Naive thymus-derived CD8-positive, alpha-beta T cell (primary cell): ENCODE results near the gene B9D2. TPM values are rescaled to one million over a fixed set of nuclear protein-coding genes. Genes with fewer than 3 reads are reported as not detected.
A peak's percentile ranks its signal among the peaks of the same experiment; 100 is the strongest.

ENCODE experiments used
- ATAC-seq, 2 donors: fragments of 150-1000 bp; cut with Tn5 transposase in 1 of 2; sonication (Bioruptor Pico), chemical (Tn5 transposase) in 1 of 2; 1 replicate in 1 of 2; 2 replicates in 1 of 2; pipeline ENCODE4 v1.10.0; 2021; ENCODE audit warnings: mild to moderate bottlenecking in 2 of 2, moderate library complexity in 2 of 2
- POLR2A ChIA-PET: fragments of 350-600 bp; sonication (Branson Sonifier 250); formaldehyde crosslinking; loops from one replicate; lab custom pipeline; 2021; ENCODE audit warnings: antibody characterized with exemption; lab: Charles Lee
- DNase-seq, 10 donors: peaks; one replicate each; pipeline versions ENCODE4 v3.0.0 to v3.0.0-alpha.2; 2020 to 2022
- H3K27ac Mint-ChIP-seq, 10 donors: one replicate each; pipeline ENCODE4 v1.8.0; 2020 to 2022; ENCODE audit warnings: mild to moderate bottlenecking in 10 of 10, mixed read lengths in 10 of 10, moderate library complexity in 4 of 10, inconsistent platforms in 1 of 10
- H3K27me3 Mint-ChIP-seq, 5 donors: one replicate each; pipeline ENCODE4 v1.8.0; 2021 to 2022; ENCODE audit warnings: mixed read lengths in 5 of 5
- H3K36me3 Mint-ChIP-seq, 3 donors: one replicate each; pipeline ENCODE4 v1.8.0; 2020 to 2022; ENCODE audit warnings: mixed read lengths in 3 of 3, mild to moderate bottlenecking in 2 of 3, inconsistent platforms in 1 of 3
- H3K4me1 Mint-ChIP-seq, 4 donors: one replicate each; pipeline ENCODE4 v1.8.0; 2021 to 2022; ENCODE audit warnings: mixed read lengths in 4 of 4
- H3K4me3 Mint-ChIP-seq, 10 donors: one replicate each; pipeline ENCODE4 v1.8.0; 2020 to 2022; ENCODE audit warnings: mild to moderate bottlenecking in 10 of 10, mixed read lengths in 10 of 10, moderate library complexity in 6 of 10, inconsistent platforms in 1 of 10
- H3K9me3 Mint-ChIP-seq, 9 donors: one replicate each; pipeline ENCODE4 v1.8.0; 2020 to 2022; ENCODE audit warnings: mixed read lengths in 9 of 9, mild to moderate bottlenecking in 3 of 9, inconsistent platforms in 1 of 9, moderate library complexity in 1 of 9
- polyA plus RNA-seq, 3 donors: library from polyadenylated mRNA; unstranded; fragments of 300-500 nt; fragmentation: Illumina TruSeq; gene quantifications; one replicate each; pipeline ENCODE4 v1.2.3, GENCODE V29; 2021
- total RNA-seq, 8 experiments: library from RNA in 2 of 8; stranded (reverse) in 2 of 8; gene quantifications; one replicate each; pipeline ENCODE4 v1.2.3 and lab custom pipeline; 2021 to 2026

B9D2 gene
- total and polyA plus RNA-seq, 5 experiments from 2014 or later = 12.6 to 20.9 (median 17.3) TPM

DNA sequence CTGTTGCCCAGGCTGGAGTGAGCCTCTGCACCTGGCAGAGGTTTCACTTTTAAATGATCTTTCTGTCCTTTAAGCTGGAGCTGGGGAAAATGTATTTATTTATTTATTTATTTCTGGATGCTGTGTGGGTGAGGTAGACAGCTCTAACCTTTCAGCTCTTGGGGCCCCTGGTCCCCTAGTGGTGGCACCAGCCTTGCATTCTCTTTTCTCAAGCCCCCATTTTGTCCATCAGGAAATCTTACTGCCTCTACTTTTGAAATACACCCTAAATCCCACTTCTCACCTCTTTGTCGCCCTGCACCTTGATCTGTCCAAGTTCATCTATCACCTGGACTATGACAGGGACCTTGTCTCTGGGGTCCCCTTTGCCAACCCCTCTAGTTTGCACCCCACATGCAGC lies 2.1 kb upstream of the B9D2 start:
- Mint-ChIP-seq H3K4me3 (peak overlapping the region in 7 of 10 donors; percentile 9 to 60 (median 20)), H3K9me3 (no peaks in the 10 kb centered on the region), H3K36me3 (no peaks in the 10 kb centered on the region), H3K4me1 (peaks cover 6 to 47% (median 29%) of the 10 kb centered on the region in 4 donors), H3K27ac (peak overlapping the region in 8 of 10 donors; percentile 0 to 83 (median 53)), H3K27me3 (no peaks in the 10 kb centered on the region)
- POLR2A ChIA-PET = interaction anchor here (0.9 to 5.3 kb wide), 5 partner anchors 10 to 165 kb away, joined by 3 to 95 read pairs (median 44); partner anchors contain the start of genes DMAC2, HNRNPUL1 and TGFB1
- no peak for ATAC-seq
- no peak for DNase-seq

DNA sequence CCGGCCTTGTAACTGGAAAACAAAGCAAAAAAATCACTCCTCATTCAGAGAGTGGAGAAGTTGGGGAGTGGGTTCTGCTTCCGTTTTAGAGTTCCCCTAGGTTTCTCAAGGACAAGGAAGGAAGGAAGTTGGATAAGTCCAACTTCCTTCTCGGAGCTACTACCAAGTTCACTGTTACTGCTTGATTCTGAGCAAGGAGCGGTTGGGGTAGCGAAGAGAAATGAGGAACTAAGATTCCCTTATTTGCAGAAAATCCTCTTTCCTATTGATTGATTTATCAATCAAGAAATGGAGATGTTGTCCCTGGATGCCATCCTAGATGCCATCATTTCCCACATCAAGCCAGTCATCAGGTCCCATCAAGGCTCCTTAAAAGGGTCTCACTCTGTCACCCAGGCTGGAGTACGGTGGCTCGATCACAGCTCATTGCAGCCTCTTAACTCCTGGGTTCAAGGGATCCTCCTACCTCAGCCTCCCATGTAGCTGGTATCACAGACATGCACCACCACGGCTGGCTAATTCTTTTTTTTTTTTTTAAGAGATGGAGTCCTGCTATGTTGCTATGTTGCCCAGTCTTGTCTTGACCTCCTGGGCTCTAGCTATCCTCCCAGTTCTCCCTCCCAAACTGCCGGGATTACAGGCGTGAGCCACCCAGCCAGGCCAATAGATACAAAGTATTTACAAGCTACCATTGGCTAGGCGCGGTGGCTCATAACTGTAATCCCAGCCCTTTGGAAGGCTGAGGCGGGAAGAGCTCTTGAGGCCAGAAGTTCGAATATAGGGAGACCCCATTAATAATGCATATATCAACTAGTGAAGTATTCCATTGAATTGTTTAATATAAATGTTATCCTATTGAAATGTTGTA lies 809 bp upstream of the B9D2 start:
- Mint-ChIP-seq H3K27me3 (no peaks in the 10 kb centered on the region), H3K27ac (peak overlapping the region; percentile 99 to 100 (median 100)), H3K4me1 (peaks cover 9 to 55% (median 36%) of the 10 kb centered on the region in 4 donors), H3K4me3 (peak overlapping the region; percentile 89 to 97 (median 94)), H3K36me3 (peaks cover 0 to 1% (median 0%) of the 10 kb centered on the region in 3 donors), H3K9me3 (no peaks in the 10 kb centered on the region)
- ATAC-seq = no peak
- POLR2A ChIA-PET = interaction anchor here (0.8 to 5.3 kb wide), 18 partner anchors 8 to 878 kb away, joined by 3 to 95 read pairs (median 5); partner anchors contain the start of genes BCKDHA, CCDC97, DMAC2 and EXOSC5
- DNase-seq = no peak

DNA sequence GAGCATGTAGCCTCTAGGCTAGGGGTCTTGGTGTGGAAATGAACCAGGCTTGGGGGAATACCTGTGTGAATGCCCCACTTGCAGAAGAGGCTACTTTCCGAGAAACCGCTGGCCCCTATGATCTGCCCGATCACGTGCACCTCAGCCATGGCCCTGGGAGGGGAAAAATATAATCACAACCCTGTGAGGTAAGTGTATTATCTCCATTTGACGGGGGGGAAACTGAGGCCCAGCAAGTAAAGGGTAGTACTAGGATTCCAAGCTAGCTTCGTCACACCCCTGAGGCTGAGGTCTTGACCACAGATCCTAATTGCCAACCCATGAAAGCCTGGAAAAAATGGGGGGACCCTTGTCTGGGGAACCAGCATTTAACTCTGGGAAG lies 587 bp downstream of the B9D2 start:
- Mint-ChIP-seq H3K36me3 (peaks cover 0 to 1% (median 0%) of the 10 kb centered on the region in 3 donors), H3K4me1 (peaks cover 13 to 60% (median 43%) of the 10 kb centered on the region in 4 donors), H3K9me3 (no peaks in the 10 kb centered on the region), H3K4me3 (peak overlapping the region; percentile 89 to 97 (median 94)), H3K27me3 (no peaks in the 10 kb centered on the region), H3K27ac (peak overlapping the region; percentile 99 to 100 (median 100))
- ATAC-seq (no peak), DNase-seq (no peak)
- POLR2A ChIA-PET = interaction anchor here (0.6 to 5.3 kb wide), 15 partner anchors 8 to 100 kb away, joined by 3 to 95 read pairs (median 6); partner anchors contain the start of genes BCKDHA, CCDC97, DMAC2 and EXOSC5

DNA sequence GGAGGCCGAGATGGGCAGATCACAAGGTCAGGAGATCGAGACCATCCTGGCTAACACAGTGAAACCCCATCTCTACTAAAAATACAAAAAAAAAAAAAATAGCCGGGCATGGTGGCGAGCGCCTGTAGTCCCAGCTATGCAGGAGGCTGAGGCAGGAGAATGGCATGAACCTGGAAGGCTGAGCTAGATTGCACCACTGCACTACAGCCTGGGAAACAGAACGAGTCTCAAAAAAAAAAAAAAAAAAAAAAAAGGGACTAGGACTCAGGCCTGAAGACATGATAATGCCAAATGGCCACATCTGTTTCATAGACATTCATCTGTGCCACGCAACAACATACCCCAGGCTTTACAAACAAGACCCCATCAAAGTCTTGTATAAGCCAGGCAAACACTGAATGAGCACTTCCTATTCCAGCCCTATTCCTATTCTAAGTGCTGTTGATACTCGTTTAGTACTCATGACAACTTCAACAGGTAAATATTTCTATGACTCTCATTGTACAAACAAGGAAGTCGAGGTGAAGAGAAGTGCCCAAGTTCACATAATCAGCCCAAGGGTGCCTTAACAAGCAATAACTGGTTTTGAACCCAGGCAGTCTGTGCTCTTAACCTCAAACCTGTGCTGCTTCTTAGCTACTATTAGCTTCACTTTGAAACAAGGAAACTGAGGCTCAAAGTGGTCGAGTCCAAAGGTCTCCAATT lies 1.7 kb downstream of the B9D2 start:
- peaks cover 18 to 64% (median 54%) of the 10 kb centered on the region in 4 donors for H3K4me1 Mint-ChIP-seq

DNA sequence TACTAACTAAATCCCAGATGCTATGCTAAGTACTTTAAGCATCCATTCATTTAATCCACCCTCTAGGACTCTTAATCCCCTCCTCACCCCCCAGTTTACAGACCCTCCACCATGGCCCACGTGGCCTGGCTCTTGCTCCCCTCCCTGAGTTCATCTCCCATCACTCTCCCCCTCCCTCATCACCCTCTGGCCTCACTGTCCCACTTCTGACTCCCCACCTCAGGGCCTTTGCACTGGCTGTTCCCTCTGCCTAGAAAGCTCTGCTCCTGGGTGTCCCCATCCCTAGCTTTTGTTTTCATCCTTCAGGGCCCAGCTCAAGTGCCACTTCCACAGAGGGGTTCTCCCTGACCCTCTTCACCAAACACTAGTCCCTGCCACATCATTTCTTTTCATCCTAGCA lies 4.2 kb downstream of the B9D2 start:
- no peaks in the 10 kb centered on the region for H3K27me3 Mint-ChIP-seq
- DNase-seq (no peak), ATAC-seq (no peak)
- peak overlapping the region in 5 of 10 donors; percentile 9 to 66 (median 30) for H3K4me3 Mint-ChIP-seq
- H3K36me3 Mint-ChIP-seq = peaks cover 0 to 1% (median 0%) of the 10 kb centered on the region in 3 donors
- peak overlapping the region in 9 of 10 donors; percentile 3 to 79 (median 68) for H3K27ac Mint-ChIP-seq
- H3K9me3 Mint-ChIP-seq = no peaks in the 10 kb centered on the region
- POLR2A ChIA-PET = interaction anchor here (0.7 to 1.4 kb wide), 4 partner anchors 18 to 96 kb away, joined by 3 to 9 read pairs (median 6); no protein-coding TSS in a partner anchor
- peaks cover 36 to 76% (median 71%) of the 10 kb centered on the region in 4 donors for H3K4me1 Mint-ChIP-seq

More for the DNA sequence above, 1.7 kb downstream of the B9D2 start:
- Mint-ChIP-seq H3K36me3 (peaks cover 0 to 1% (median 0%) of the 10 kb centered on the region in 3 donors), H3K4me3 (peak overlapping the region in 9 of 10 donors; percentile 89 to 97 (median 93)), H3K9me3 (no peaks in the 10 kb centered on the region), H3K27ac (peak overlapping the region; percentile 69 to 100 (median 100)), H3K27me3 (no peaks in the 10 kb centered on the region)
- ATAC-seq = no peak
- POLR2A ChIA-PET = interaction anchor here (0.5 to 5.3 kb wide), 6 partner anchors 7 to 557 kb away, joined by 3 to 95 read pairs (median 4); partner anchors contain the start of genes TGFB1 and TMEM91
- no peak for DNase-seq

DNA sequence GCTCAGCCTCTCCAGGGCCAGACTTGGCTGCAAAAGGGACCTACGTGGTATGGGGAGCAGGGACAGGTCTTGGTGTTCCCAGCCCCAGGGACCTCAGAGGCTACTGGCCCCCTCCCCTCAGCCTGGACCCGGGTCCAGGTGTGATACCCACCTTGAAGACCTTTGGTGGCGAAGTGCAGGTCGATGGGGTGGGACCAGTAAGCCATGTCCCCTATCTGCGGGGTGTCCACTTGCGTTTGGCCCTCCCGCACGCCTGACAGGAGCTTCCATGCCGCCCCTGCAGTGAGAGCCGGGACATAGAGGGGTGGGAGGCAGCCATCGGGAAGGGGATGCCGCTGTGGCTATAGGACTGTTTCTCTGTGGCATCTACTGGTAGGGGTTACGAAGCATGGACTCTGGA lies 6.2 kb downstream of the B9D2 start:
- Mint-ChIP-seq H3K36me3 (peaks cover 0 to 3% (median 3%) of the 10 kb centered on the region in 3 donors), H3K9me3 (no peaks in the 10 kb centered on the region), H3K27me3 (no peaks in the 10 kb centered on the region), H3K27ac (peak overlapping the region; percentile 84 to 99 (median 96)), H3K4me3 (peak overlapping the region in 9 of 10 donors; percentile 44 to 90 (median 81)), H3K4me1 (peaks cover 37 to 69% (median 61%) of the 10 kb centered on the region in 4 donors)
- no peak for ATAC-seq
- DNase-seq = no peak
- POLR2A ChIA-PET = interaction anchor here (0.8 to 12.0 kb wide), 3 partner anchors 39 to 95 kb away, joined by 3 to 180 read pairs (median 3); partner anchors contain the start of gene CCDC97

DNA sequence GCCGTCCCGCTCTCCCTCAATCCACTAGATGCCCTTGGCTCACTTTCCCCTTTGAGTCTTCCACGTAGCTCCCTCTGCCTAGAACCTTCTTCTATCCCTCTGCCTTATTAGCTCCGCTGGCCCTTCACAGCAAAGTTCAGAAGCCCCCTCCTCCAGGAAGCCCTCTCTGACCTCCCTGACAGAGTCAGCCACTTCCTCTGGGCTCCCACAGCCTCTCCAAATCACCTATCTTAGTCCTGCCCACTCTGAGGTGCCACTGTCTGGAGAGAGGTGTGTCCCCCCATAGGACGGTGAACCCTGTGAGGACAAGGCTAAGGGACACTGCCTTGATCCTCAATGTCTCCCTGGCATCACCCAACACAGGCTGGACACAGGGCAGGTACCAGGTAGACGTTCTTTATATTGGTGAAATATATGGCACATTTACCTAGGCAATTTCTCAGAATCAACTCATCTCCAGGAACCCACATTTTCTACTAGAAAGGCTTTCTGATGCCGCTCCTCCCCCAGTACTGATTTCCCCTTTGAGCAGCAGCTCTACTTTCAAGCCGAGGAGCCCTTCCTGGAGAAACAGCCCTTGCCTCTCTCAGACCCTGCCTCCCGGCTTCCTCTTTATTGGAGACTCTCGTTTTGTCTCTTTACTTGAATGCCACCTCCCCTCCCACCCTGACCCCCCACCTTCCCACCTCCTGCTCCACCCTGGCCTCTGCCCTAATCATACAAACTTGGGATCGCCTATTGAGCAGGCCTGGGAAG lies 6.8 kb downstream of the B9D2 start:
- H3K27ac Mint-ChIP-seq = peak overlapping the region; percentile 89 to 99 (median 97)
- H3K4me1 Mint-ChIP-seq = peaks cover 37 to 63% (median 58%) of the 10 kb centered on the region in 4 donors

DNA sequence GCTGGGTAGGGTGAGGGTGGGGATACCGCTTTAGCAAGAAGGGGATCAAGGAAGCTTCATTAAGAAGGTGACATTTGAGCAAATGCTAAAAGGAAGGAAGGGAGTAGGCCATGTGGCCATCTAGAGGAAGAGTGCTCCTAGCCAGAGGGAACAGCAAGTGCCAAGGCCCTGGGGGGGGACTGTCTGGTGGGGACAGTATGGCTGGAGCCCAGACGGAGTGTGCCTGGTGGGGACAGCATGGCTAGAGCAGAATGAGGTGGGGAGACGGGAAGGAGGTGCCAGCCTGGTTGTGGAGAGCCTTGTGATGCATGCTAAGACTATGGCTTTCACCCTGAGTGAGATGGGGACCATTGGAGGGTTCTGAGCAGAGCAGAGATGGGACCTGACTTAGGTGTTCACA lies 8.1 kb downstream of the B9D2 start:
- Mint-ChIP-seq H3K4me3 (peak overlapping the region; percentile 70 to 90 (median 82)), H3K9me3 (no peaks in the 10 kb centered on the region), H3K4me1 (peaks cover 44 to 69% (median 62%) of the 10 kb centered on the region in 4 donors), H3K27ac (peak overlapping the region; percentile 89 to 99 (median 97)), H3K27me3 (no peaks in the 10 kb centered on the region), H3K36me3 (peaks cover 0 to 3% (median 3%) of the 10 kb centered on the region in 3 donors)
- ATAC-seq (no peak), DNase-seq (no peak)
- POLR2A ChIA-PET = interaction anchor here (0.9 to 12.0 kb wide), 7 partner anchors 9 to 152 kb away, joined by 3 to 180 read pairs (median 8); partner anchors contain the start of genes B9D2, CCDC97 and HNRNPUL1

More for the DNA sequence above, 6.8 kb downstream of the B9D2 start:
- Mint-ChIP-seq H3K4me3 (peak overlapping the region; percentile 70 to 90 (median 82)), H3K27me3 (no peaks in the 10 kb centered on the region), H3K9me3 (no peaks in the 10 kb centered on the region), H3K36me3 (peaks cover 0 to 3% (median 3%) of the 10 kb centered on the region in 3 donors)
- POLR2A ChIA-PET = interaction anchor here (0.5 to 12.0 kb wide), 9 partner anchors 7 to 606 kb away, joined by 3 to 180 read pairs (median 3); partner anchors contain the start of genes B9D2, CCDC97 and HNRNPUL1
- ATAC-seq = peak in 1 of 2 donors; percentile 12
- peak in 3 of 10 donors; percentile 38 to 50 (median 50) for DNase-seq

DNA sequence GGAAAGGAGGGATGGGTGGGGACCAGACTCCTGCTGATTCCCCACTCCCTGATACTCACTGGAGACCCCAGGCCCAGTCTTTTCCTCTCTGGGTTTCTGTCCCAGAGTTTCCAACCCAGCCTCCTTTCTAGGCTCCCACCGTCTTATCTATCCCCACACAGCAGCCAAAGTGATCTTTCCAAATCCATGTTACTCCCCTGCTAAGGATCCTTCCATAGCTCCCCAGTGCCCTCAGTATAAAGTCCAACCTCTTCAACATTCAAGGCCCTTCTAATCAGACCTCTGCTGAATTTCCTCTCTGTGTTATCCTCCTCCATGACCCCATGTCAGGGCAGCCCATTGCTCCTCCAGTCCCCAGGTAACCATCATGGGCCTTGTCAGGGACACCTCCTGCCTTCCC lies 8.9 kb downstream of the B9D2 start:
- H3K4me3 Mint-ChIP-seq = peak overlapping the region; percentile 45 to 90 (median 82)
- H3K36me3 Mint-ChIP-seq = peaks cover 0 to 3% (median 3%) of the 10 kb centered on the region in 3 donors
- peaks cover 44 to 74% (median 64%) of the 10 kb centered on the region in 4 donors for H3K4me1 Mint-ChIP-seq
- POLR2A ChIA-PET = interaction anchor here (0.6 to 12.0 kb wide), 7 partner anchors 9 to 1522 kb away, joined by 3 to 180 read pairs (median 8); partner anchors contain the start of genes B9D2, CCDC97 and HNRNPUL1
- peak overlapping the region; percentile 89 to 99 (median 97) for H3K27ac Mint-ChIP-seq
- DNase-seq (no peak), ATAC-seq (no peak)
- no peaks in the 10 kb centered on the region for H3K27me3 Mint-ChIP-seq
- H3K9me3 Mint-ChIP-seq = no peaks in the 10 kb centered on the region

DNA sequence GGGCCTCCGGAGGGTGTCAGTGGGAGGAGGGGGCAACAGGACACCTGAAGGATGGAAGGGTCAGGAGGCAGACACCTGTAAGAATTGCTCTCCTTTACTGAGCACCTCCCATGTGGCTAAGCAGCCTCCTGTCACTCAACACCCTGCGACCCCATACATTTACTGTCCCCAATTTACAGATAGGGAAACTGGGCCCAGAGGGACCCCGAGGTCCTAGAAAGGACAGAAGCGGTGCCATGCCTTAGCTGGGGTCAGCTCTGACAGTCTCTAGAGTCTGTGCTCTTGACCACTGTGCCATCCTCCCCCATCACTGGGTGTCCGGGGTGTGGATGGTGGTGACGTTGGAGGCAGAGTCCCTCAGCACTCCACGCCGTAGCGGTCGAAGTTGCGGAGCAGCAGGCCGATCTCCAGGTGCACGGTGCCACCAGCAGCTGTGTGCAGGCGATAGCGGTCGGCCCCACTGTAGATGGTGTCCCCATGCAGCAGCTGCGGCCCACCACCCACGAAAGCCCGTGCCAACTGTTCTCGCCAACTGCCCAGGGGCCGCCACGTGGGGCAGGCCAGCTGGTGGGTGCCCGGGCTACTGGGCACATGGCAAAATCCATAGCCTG lies 9.5 kb downstream of the B9D2 start:
- no peak for DNase-seq

More for the DNA sequence above, 9.5 kb downstream of the B9D2 start:
- H3K36me3 Mint-ChIP-seq = peaks cover 0 to 8% (median 2%) of the 10 kb centered on the region in 3 donors
- H3K27me3 Mint-ChIP-seq = no peaks in the 10 kb centered on the region
- no peaks in the 10 kb centered on the region for H3K9me3 Mint-ChIP-seq
- H3K4me3 Mint-ChIP-seq = peak overlapping the region; percentile 78 to 99 (median 91)
- POLR2A ChIA-PET = interaction anchor here (0.9 to 12.0 kb wide), 5 partner anchors 10 to 91 kb away, joined by 5 to 180 read pairs (median 44); partner anchors contain the start of genes B9D2, CCDC97 and HNRNPUL1
- H3K4me1 Mint-ChIP-seq = peaks cover 42 to 75% (median 66%) of the 10 kb centered on the region in 4 donors
- peak overlapping the region; percentile 94 to 99 (median 96) for H3K27ac Mint-ChIP-seq
- ATAC-seq = no peak
